CD4-positive, alpha-beta T cell treated with Interleukin-17A for 1 hour (primary cell): ENCODE measurements around the gene TCAP.
A peak's percentile ranks its signal among the peaks of the same experiment; 100 is the strongest.

Experiments
- DNase-seq: peaks from one replicate; pipeline ENCODE4 v3.0.0-alpha.2; 2020

TCAP gene

GRCh38 chr17:39651923-39652586, 13.1 kb upstream of the TCAP start:
- DNase-seq: no peak

- no peak for DNase-seq
Observed at GRCh38 chr17:39652587-39653315, 12.4 kb upstream of the TCAP start.

GRCh38 chr17:39653316-39653661, 11.9 kb upstream of the TCAP start:
- DNase-seq: no peak

- DNase-seq: peak; percentile 82
Observed at GRCh38 chr17:39653662-39654331, 11.4 kb upstream of the TCAP start.

- no peak for DNase-seq
Observed at GRCh38 chr17:39655105-39655504, 10.0 kb upstream of the TCAP start.

- DNase-seq: no peak
Observed at GRCh38 chr17:39658346-39658745, 6.8 kb upstream of the TCAP start.

GRCh38 chr17:39658760-39659159, 6.4 kb upstream of the TCAP start:
- no peak for DNase-seq

GRCh38 chr17:39659279-39660010, 5.7 kb upstream of the TCAP start:
- DNase-seq: no peak

- no peak for DNase-seq
Observed at GRCh38 chr17:39660011-39660360, 5.2 kb upstream of the TCAP start.

- no peak for DNase-seq
Observed at GRCh38 chr17:39660397-39661385, 4.5 kb upstream of the TCAP start.

- DNase-seq: no peak
Observed at GRCh38 chr17:39661744-39662541, 3.2 kb upstream of the TCAP start.

GRCh38 chr17:39662551-39663339, 2.4 kb upstream of the TCAP start:
- DNase-seq: no peak

GRCh38 chr17:39663340-39663687, 1.8 kb upstream of the TCAP start:
- no peak for DNase-seq

- DNase-seq: no peak
Observed at GRCh38 chr17:39663688-39664580, 1.2 kb upstream of the TCAP start.

GRCh38 chr17:39665642-39666224, 584 bp downstream of the TCAP start:
- no peak for DNase-seq

GRCh38 chr17:39666231-39666600, 1.1 kb downstream of the TCAP start:
- no peak for DNase-seq

GRCh38 chr17:39666601-39667261, 1.6 kb downstream of the TCAP start:
- no peak for DNase-seq

- DNase-seq: no peak
Observed at GRCh38 chr17:39667262-39667944, 2.3 kb downstream of the TCAP start.
